Endothelial cell (in vitro differentiated cells): ENCODE measurements around the gene TMEM184A. TPM values are rescaled to one million over a fixed set of nuclear protein-coding genes. Genes with fewer than 3 reads are reported as not detected.
A peak's percentile ranks its signal among the peaks of the same experiment; 100 is the strongest.

Experiments
- DNase-seq: peaks from one replicate; pipeline ENCODE4 v3.0.0; 2021; ENCODE audit warnings: low spot score
- H3K27ac Mint-ChIP-seq: one replicate; pipeline ENCODE4 v1.8.0; 2021; ENCODE audit warnings: mixed read lengths, inconsistent platforms; ENCODE audit not compliant: unreplicated experiment
- H3K27me3 Mint-ChIP-seq: one replicate; pipeline ENCODE4 v1.8.0; 2021; ENCODE audit warnings: mild to moderate bottlenecking, moderate library complexity, mixed read lengths, inconsistent platforms; ENCODE audit not compliant: unreplicated experiment
- H3K36me3 Mint-ChIP-seq: one replicate; pipeline ENCODE4 v1.8.0; 2021; ENCODE audit warnings: mild to moderate bottlenecking, low read depth, mixed read lengths, inconsistent platforms; ENCODE audit not compliant: unreplicated experiment
- H3K4me1 Mint-ChIP-seq: one replicate; pipeline ENCODE4 v1.8.0; 2021; ENCODE audit warnings: mild to moderate bottlenecking, mixed read lengths, inconsistent platforms; ENCODE audit not compliant: unreplicated experiment
- H3K4me3 Mint-ChIP-seq: one replicate; pipeline ENCODE4 v1.8.0; 2021; ENCODE audit warnings: mild to moderate bottlenecking, mixed read lengths, inconsistent platforms; ENCODE audit not compliant: unreplicated experiment
- H3K9me3 Mint-ChIP-seq: one replicate; pipeline ENCODE4 v1.8.0; 2021; ENCODE audit warnings: mixed read lengths, inconsistent platforms; ENCODE audit not compliant: unreplicated experiment
- CTCF ChIP-seq: fragments of 200-600 bp; sonication (generic); IDR thresholded peaks from one replicate; pipeline ENCODE4 v1.5.0; 2021; ENCODE audit warnings: antibody characterized with exemption; ENCODE audit not compliant: unreplicated experiment
- total RNA-seq: library from RNA; stranded (reverse); fragmentation: NEBNext Ultra II Directional; extraction: Animal tissue kit (Norgen Biotek cat#: 25700); gene quantifications from one replicate; pipeline ENCODE4 v1.2.1, GENCODE V29; 2021; ENCODE audit not compliant: unreplicated experiment

Gene TMEM184A
- total RNA-seq, 1 donor from 2014 or later: 0.21 TPM

- peak; percentile 70 for DNase-seq
- no peak for TF ChIP-seq CTCF
- H3K27me3 Mint-ChIP-seq: peaks cover 13% of the 10 kb centered on the region
- peak within 1 kb of the TSS; percentile 57 for H3K27ac Mint-ChIP-seq
- no peaks in the 10 kb centered on the region for H3K36me3 Mint-ChIP-seq
- peaks cover 7% of the 10 kb centered on the region for H3K4me1 Mint-ChIP-seq
- peak within 1 kb of the TSS; percentile 92 for H3K4me3 Mint-ChIP-seq
- H3K9me3 Mint-ChIP-seq: no peaks in the 10 kb centered on the region
Measured at GRCh38 chr7:1569833-1570632, 14.0 kb upstream of the TMEM184A start, which contains the start of gene PSMG3. TSS of gene PSMG3 (minus strand) at chr7:1570032. CDS start at chr7:1569339, 693 bp downstream.

- Mint-ChIP-seq H3K27ac (no peak overlapping the region), H3K27me3 (peaks cover 15% of the 10 kb centered on the region), H3K4me3 (peak overlapping the region; percentile 83), H3K9me3 (no peaks in the 10 kb centered on the region), H3K4me1 (peaks cover 7% of the 10 kb centered on the region), H3K36me3 (no peaks in the 10 kb centered on the region)
- no peak for DNase-seq
- TF ChIP-seq CTCF: no peak
Measured at GRCh38 chr7:1569440-1569832, 13.4 kb upstream of the TMEM184A start.

- Mint-ChIP-seq H3K27ac (peak overlapping the region; percentile 57), H3K4me3 (peak overlapping the region; percentile 83), H3K27me3 (peaks cover 14% of the 10 kb centered on the region), H3K4me1 (peaks cover 7% of the 10 kb centered on the region), H3K36me3 (no peaks in the 10 kb centered on the region), H3K9me3 (no peaks in the 10 kb centered on the region)
- TF ChIP-seq CTCF: no peak
- DNase-seq: no peak
Measured at GRCh38 chr7:1569016-1569415, 13.0 kb upstream of the TMEM184A start.

GRCh38 chr7:1567896-1568510 is 12.0 kb upstream of the TMEM184A start:
- H3K27ac Mint-ChIP-seq: no peak overlapping the region

More at GRCh38 chr7:1567896-1568510, 12.0 kb upstream of the TMEM184A start:
- no peak for DNase-seq
- H3K9me3 Mint-ChIP-seq: no peaks in the 10 kb centered on the region
- no peak overlapping the region for H3K4me3 Mint-ChIP-seq
- no peak for TF ChIP-seq CTCF
- H3K4me1 Mint-ChIP-seq: peaks cover 7% of the 10 kb centered on the region
- no peaks in the 10 kb centered on the region for H3K36me3 Mint-ChIP-seq
- peaks cover 13% of the 10 kb centered on the region for H3K27me3 Mint-ChIP-seq
